Measurements from ENCODE around the gene CDC45. TPM values are rescaled to one million over a fixed set of nuclear protein-coding genes. Genes with fewer than 3 reads are reported as not detected.

The CDC45 gene
- total and polyA plus RNA-seq, 2 of the 13 experiments (the other 11 are each of a cell fraction or from before 2014, with no cell fraction given): 14.4 to 36.3 TPM

DNA sequence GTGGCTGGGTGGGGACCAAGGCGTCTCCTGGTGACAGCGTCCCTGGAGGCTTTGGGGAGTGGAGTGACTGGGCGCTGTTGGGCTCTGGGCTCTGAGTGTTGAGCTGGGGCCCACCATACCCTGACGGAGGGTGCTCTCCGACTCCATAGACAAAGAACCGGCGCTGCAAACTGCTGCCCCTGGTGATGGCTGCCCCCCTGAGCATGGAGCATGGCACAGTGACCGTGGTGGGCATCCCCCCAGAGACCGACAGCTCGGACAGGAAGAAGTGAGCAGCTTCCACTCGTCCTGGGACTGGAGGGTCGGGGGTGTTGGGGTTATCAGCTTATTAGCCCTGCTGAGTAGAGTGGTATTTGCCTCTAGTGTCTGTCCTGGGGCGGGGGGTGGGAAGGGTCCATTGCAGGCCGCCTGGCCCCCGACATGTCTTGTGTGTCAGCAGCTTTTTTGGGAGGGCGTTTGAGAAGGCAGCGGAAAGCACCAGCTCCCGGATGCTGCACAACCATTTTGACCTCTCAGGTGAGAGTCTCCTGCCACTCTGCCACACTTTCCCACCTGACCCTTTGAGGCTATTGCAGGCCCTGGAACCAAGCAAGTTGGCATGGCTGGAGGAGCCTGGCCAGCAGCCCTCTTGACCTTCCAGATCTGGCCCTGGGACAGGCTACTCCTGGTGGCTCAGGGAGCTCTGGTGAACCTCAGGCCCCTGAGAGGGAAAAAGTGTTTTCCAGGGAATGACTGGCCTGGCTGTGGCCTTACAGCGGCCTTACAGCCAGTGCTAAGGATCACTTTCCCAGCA lies 36.9 kb downstream of the CDC45 start:
- TF ChIP-seq, protein P1, sequence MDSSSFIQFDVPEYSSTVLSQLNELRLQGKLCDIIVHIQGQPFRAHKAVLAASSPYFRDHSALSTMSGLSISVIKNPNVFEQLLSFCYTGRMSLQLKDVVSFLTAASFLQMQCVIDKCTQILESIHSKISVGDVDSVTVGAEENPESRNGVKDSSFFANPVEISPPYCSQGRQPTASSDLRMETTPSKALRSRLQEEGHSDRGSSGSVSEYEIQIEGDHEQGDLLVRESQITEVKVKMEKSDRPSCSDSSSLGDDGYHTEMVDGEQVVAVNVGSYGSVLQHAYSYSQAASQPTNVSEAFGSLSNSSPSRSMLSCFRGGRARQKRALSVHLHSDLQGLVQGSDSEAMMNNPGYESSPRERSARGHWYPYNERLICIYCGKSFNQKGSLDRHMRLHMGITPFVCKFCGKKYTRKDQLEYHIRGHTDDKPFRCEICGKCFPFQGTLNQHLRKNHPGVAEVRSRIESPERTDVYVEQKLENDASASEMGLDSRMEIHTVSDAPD (CRISPR knock-in tag; IDR thresholded peaks at IDR 0.05): no peak
- TF ChIP-seq KLF11 (CRISPR knock-in tag; IDR thresholded peaks at IDR 0.05) (no peak), MAFF (IDR thresholded peaks at IDR 0.05; ENCODE audit: low read depth, low read length) (no peak), LCORL (IDR thresholded peaks at IDR 0.05) (no peak), LCORL (CRISPR knock-in tag; IDR thresholded peaks at IDR 0.05) (no peak), ZNF547 (CRISPR knock-in tag; IDR thresholded peaks at IDR 0.05) (no peak), POLR2A (IDR thresholded peaks at IDR 0.05; ENCODE audit: insufficient read depth in 1 of 2, low read depth in 2 of 2, low read length in 2 of 2) (no peak), ZNF432 (CRISPR knock-in tag; IDR thresholded peaks at IDR 0.05; ENCODE audit: borderline replicate concordance) (no peak)
- TF ChIP-seq, protein P2, sequence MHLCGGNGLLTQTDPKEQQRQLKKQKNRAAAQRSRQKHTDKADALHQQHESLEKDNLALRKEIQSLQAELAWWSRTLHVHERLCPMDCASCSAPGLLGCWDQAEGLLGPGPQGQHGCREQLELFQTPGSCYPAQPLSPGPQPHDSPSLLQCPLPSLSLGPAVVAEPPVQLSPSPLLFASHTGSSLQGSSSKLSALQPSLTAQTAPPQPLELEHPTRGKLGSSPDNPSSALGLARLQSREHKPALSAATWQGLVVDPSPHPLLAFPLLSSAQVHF (CRISPR knock-in tag; IDR thresholded peaks at IDR 0.05): no peak
- TF ChIP-seq, protein P3, sequence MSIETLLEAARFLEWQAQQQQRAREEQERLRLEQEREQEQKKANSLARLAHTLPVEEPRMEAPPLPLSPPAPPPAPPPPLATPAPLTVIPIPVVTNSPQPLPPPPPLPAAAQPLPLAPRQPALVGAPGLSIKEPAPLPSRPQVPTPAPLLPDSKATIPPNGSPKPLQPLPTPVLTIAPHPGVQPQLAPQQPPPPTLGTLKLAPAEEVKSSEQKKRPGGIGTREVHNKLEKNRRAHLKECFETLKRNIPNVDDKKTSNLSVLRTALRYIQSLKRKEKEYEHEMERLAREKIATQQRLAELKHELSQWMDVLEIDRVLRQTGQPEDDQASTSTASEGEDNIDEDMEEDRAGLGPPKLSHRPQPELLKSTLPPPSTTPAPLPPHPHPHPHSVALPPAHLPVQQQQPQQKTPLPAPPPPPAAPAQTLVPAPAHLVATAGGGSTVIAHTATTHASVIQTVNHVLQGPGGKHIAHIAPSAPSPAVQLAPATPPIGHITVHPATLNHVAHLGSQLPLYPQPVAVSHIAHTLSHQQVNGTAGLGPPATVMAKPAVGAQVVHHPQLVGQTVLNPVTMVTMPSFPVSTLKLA (IDR thresholded peaks at IDR 0.05): no peak
- ATAC-seq (no peak), FAIRE-seq (no peak), DNase-seq (ENCODE audit: low spot score) (no peak)
- ChIA-PET CTCF (ENCODE audit: low intra/inter-chr PET ratio, low total read pairs) (no interaction called here), POLR2A (no interaction called here)
- H4K20me1 ChIP-seq (ENCODE audit: insufficient read depth, low read length): no peaks in the 10 kb centered on the region
- no peaks in the 10 kb centered on the region for H3K9me3 ChIP-seq (ENCODE audit: low read length)
- H3K27ac ChIP-seq (ENCODE audit: extremely low read length, insufficient read depth, low read length): no peak overlapping the region
- in situ Hi-C loops (cut with HindIII; ENCODE audit: extremely low pct_ligation_motif_present, low pct_unique_long_range_greater_than_20kb) (no loop called here), intact Hi-C loops (cut with micrococcal nuclease; ENCODE audit: unreplicated experiment) (no loop called here)
- WGBS (ENCODE audit: low lambda C conversion rate): 100% methylated on average over 4 of the region's 19 CpGs
- no peak overlapping the region for H2AFZ ChIP-seq (ENCODE audit: low read length)
- no peak overlapping the region for H3K9ac ChIP-seq (ENCODE audit: insufficient read depth, low read depth, low read length)
- H3K27me3 ChIP-seq (ENCODE audit: control insufficient read depth in 1 of 2, insufficient read depth in 2 of 2, low read length in 2 of 2): no peaks in the 10 kb centered on the region
- H3K4me2 ChIP-seq (ENCODE audit: low read depth, low read length): no peak overlapping the region
- H3K36me3 ChIP-seq (replicated peaks in 1 of 2; ENCODE audit: control insufficient read depth in 1 of 2, insufficient read depth in 2 of 2, low read length in 2 of 2): peaks cover 6 to 34% of the 10 kb centered on the region in 2 experiments; a peak in 3 of 5 replicates
- no peaks in the 10 kb centered on the region for H3K79me2 ChIP-seq (ENCODE audit: insufficient read depth, low read length)
- no peak overlapping the region for H3K4me3 ChIP-seq (replicated peaks in 1 of 3; ENCODE audit: insufficient read depth in 1 of 3, low read depth in 2 of 3, low read length in 3 of 3)
- BruUV-seq (replicated peaks): no TSS peak
- H3K4me1 ChIP-seq (ENCODE audit: insufficient read depth, low read length): no peaks in the 10 kb centered on the region

Data from HepG2 (cell line).